Astrocyte of the cerebellum (primary cell): Measurements from ENCODE around the gene AHDC1.

Experiments used
- DNase-seq: peaks from one replicate; pipeline ENCODE4 v3.0.0-alpha.2; 2011; ENCODE audit warnings: low read depth
- H3K4me3 ChIP-seq: 2 replicates; pipeline ENCODE4 v1.5.1; 2011; ENCODE audit warnings: mild to moderate bottlenecking, low read depth, low read length, moderate library complexity
- CTCF ChIP-seq: IDR thresholded peaks from 2 replicates; pipeline ENCODE4 v1.5.1; 2012; ENCODE audit warnings: low read length, low read depth, moderate library complexity, mild to moderate bottlenecking; ENCODE audit errors: missing control alignments
- in situ Hi-C: cut with HindIII; loops from 2 replicates; pipeline ENCODE4 v1.10.0; 2017; ENCODE audit warnings: low sequenced_read_pairs

Gene AHDC1

DNA sequence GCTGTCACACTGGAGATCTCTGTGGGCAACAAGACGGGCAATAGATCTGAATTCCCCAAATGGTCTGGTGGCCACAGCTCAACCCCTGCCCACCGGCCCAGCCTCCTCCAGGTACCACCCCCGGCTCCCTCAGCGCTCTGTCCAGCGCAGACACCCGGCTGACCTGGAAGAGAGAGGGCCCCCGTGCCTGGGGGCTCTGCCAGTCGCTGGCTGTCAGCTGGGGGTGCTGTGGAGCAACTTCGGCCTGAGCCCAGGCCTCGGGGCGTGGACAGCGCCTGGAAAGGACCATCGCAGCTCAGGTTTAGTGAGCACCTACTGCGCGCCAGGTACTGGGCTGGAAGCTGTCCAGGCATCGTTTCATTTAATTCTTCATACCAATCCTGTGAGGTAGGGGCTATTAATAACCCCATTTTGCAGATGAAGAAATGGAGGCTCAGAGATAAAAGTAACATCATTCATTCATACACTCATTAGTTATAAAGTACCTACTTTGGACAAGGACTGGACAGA lies 51.0 kb downstream of the AHDC1 start:
- no peak overlapping the region for H3K4me3 ChIP-seq
- TF ChIP-seq CTCF = no peak
- DNase-seq = no peak
- in situ Hi-C loops = loop anchor here (10.0 kb wide), 1 partner anchor 52 kb away; the partner anchor contains the start of gene AHDC1

- in situ Hi-C loops = loop anchor here (10.0 kb wide), 1 partner anchor 53 kb away; the partner anchor contains the start of gene AHDC1
- H3K4me3 ChIP-seq = no peak overlapping the region
- DNase-seq = no peak
- TF ChIP-seq CTCF = no peak
Measured at GRCh38 chr1:27551953-27552312, 52.0 kb downstream of the AHDC1 start.

DNA sequence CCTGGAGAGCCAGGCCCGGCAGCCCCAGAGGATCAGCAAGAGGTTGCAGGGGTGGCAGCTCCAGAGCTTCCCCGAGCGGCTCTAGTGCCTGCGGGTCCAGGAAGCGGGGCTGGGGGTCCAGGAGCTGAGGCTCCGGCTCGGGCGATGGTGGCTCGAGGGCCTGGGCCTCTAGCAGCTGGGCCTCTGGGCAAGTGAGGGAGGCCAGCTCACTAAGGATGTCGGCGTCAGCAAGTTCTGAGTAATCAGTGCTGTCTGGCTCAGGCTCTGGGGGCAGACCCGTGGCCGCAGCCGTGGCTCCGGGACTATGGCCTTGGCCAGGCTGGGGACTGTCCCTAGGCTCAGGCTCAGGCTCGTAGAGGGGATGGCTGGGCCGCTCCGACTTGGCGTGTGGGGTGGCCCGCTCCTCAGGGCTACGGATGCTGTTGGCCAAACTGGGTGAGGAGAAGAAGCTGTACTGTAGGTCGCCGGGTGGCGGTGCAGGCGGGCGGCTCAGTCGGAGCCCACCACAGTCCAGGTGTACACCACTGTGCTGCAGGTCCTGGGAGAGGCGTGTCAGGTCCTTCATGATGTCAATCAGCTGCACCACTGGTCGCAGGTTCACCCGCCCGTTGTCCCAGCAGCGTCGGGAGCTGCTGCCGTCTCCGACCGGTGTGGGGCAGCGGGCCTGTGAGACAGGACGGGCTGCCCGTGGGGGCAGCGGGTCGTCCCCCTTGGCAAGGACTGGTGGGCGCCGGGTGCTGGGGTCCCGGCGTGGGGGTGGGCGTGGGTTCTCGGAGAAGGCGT lies 52.6 kb downstream of the AHDC1 start:
- H3K4me3 ChIP-seq = no peak overlapping the region
- DNase-seq = no peak
- TF ChIP-seq CTCF = no peak
- in situ Hi-C loops = loop anchor here (10.0 kb wide), 1 partner anchor 53 kb away; the partner anchor contains the start of gene AHDC1

DNA sequence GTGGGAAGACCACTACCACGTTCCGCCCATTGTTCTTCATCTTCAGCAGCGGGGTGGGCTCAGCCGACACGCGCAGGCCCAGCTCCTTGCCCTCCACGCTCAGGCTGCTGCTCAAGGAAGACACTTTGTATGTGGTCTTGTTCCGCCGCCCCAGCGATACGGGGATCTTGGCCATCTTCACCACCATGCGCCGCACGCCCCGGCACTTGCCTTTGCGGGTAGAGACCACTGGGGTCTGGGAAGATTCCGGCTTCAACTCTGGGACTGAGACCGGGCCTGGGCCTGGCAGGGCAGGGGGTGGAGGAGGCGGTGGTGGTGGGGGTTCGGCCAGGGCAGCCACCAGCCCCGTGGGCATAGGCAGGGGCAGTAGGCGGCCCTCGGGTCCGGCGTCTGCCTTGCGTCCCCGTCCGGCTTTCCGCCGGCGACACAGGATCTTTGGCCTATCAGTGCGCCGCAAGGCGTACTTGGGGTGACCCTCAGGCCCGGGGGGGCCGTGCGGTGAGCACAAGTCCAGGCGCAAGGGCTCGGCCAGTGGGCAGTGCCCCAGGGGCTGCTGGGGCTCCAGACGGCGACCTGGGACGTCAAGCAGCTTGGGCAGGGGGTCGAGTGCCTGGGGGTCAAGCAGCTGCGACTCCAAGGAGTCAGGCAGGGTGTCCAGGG lies 53.3 kb downstream of the AHDC1 start:
- DNase-seq = no peak
- in situ Hi-C loops = loop anchor here (10.0 kb wide), 1 partner anchor 54 kb away; the partner anchor contains the start of gene AHDC1
- no peak overlapping the region for H3K4me3 ChIP-seq
- no peak for TF ChIP-seq CTCF

DNA sequence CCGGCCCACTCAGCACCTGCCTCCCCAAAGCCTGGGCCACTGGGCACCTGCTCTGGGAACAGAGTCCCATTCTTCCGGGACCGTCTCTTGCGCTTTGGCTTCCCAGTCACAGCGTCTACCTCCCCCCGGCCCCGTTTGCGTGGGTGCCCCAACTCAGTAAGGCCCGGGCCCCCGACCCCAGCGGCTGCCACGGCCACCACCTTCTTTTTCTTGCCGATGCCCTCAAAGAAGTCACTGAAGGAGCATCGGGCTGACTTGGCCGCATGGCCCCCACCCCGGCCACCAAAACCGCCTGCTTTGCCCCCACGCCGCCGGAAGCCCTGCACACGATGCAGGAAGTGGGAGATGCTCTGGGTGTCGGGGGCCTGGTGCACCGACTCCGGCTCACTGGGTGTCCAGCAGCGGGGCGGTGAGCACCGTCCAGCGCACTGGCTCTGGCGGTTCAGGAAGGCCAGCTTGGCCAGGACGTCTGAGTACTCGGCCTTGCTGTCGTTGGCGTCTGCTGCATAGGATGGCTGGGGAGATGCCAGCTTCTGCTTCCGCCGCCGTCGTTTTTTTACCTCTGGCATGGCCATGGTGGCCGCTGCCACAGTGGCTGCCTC lies 54.0 kb downstream of the AHDC1 start:
- in situ Hi-C loops = loop anchor here (5.0 to 10.0 kb wide), 2 partner anchors 38 to 55 kb away; partner anchors contain the start of gene AHDC1
- DNase-seq = no peak
- no peak overlapping the region for H3K4me3 ChIP-seq
- no peak for TF ChIP-seq CTCF
